Activated CD8-positive, alpha-beta T cell treated with anti-CD3 and anti-CD28 coated beads for 36 hours (primary cell): Measurements from ENCODE around the gene SH3GL3. TPM values are rescaled to one million over a fixed set of nuclear protein-coding genes. Genes with fewer than 3 reads are reported as not detected.

Experiments
- ATAC-seq: fragments of 200-7000 bp; cut with Tn5 transposase; one replicate; pipeline ENCODE4 v1.10.0; 2021; ENCODE audit warnings: mild to moderate bottlenecking, moderate library complexity
- CTCF ChIA-PET: fragments of 350-600 bp; sonication (Branson Sonifier 250); formaldehyde crosslinking; loops from one replicate; lab custom pipeline; 2021; ENCODE audit warnings: antibody characterized with exemption; lab: Charles Lee
- POLR2A ChIA-PET: fragments of 350-600 bp; sonication (Branson Sonifier 250); formaldehyde crosslinking; loops from one replicate; lab custom pipeline; 2021; ENCODE audit warnings: antibody characterized with exemption; lab: Charles Lee
- DNase-seq: peaks from one replicate; pipeline ENCODE4 v3.0.0-alpha.2; 2020
- H3K27ac Mint-ChIP-seq: one replicate; pipeline ENCODE4 v1.8.0; 2021; ENCODE audit warnings: mild to moderate bottlenecking, mixed read lengths
- H3K27me3 Mint-ChIP-seq: one replicate; pipeline ENCODE4 v1.8.0; 2021; ENCODE audit warnings: mixed read lengths
- H3K36me3 Mint-ChIP-seq: one replicate; pipeline ENCODE4 v1.8.0; 2021; ENCODE audit warnings: low read depth, mixed read lengths
- H3K4me1 Mint-ChIP-seq: one replicate; pipeline ENCODE4 v1.8.0; 2021; ENCODE audit warnings: low read depth, mixed read lengths
- H3K4me3 Mint-ChIP-seq: one replicate; pipeline ENCODE4 v1.8.0; 2021; ENCODE audit warnings: mild to moderate bottlenecking, moderate library complexity, mixed read lengths
- H3K9me3 Mint-ChIP-seq: one replicate; pipeline ENCODE4 v1.8.0; 2021; ENCODE audit warnings: mixed read lengths
- CTCF ChIP-seq: fragments of 200-600 bp; IDR thresholded peaks from one replicate; pipeline ENCODE4 v1.8.0; 2022; ENCODE audit warnings: antibody characterized with exemption, mild to moderate bottlenecking
- intact Hi-C: fragments of 100-400 bp; cut with micrococcal nuclease; formaldehyde crosslinking; loops from one replicate; pipeline ENCODE4 v1.10.0; 2022
- total RNA-seq, 2 experiments: library from RNA; stranded (reverse); gene quantifications; one replicate each; pipeline ENCODE4 v1.2.3, GENCODE V29; 2021

SH3GL3 gene
- total RNA-seq, 2 experiments from 2014 or later = not detected

- ChIA-PET POLR2A (no interaction called here), CTCF (no interaction called here)
- no peak for TF ChIP-seq CTCF
- peaks cover 12% of the 10 kb centered on the region for H3K27me3 Mint-ChIP-seq
- H3K36me3 Mint-ChIP-seq = no peaks in the 10 kb centered on the region
- DNase-seq (no peak), ATAC-seq (no peak)
- H3K9me3 Mint-ChIP-seq = peaks cover 11% of the 10 kb centered on the region
- no peaks in the 10 kb centered on the region for H3K4me1 Mint-ChIP-seq
- intact Hi-C loops = no loop called here
- H3K4me3 Mint-ChIP-seq = no peak overlapping the region
- H3K27ac Mint-ChIP-seq = no peak overlapping the region
Observed at GRCh38 chr15:83602021-83602420, 154.9 kb downstream of the SH3GL3 start.

- intact Hi-C loops = no loop called here
- ATAC-seq = no peak
- Mint-ChIP-seq H3K36me3 (no peaks in the 10 kb centered on the region), H3K4me3 (no peak overlapping the region), H3K9me3 (peaks cover 11% of the 10 kb centered on the region), H3K27me3 (peaks cover 10% of the 10 kb centered on the region), H3K4me1 (no peaks in the 10 kb centered on the region), H3K27ac (no peak overlapping the region)
- ChIA-PET POLR2A (no interaction called here), CTCF (no interaction called here)
- TF ChIP-seq CTCF = no peak
- no peak for DNase-seq
Observed at GRCh38 chr15:83604549-83604948, 157.4 kb downstream of the SH3GL3 start.

- DNase-seq (no peak), ATAC-seq (no peak)
- Mint-ChIP-seq H3K4me3 (no peak overlapping the region), H3K4me1 (no peaks in the 10 kb centered on the region), H3K9me3 (peaks cover 6% of the 10 kb centered on the region), H3K27me3 (peaks cover 8% of the 10 kb centered on the region), H3K36me3 (no peaks in the 10 kb centered on the region), H3K27ac (no peak overlapping the region)
- intact Hi-C loops = no loop called here
- ChIA-PET CTCF (no interaction called here), POLR2A (no interaction called here)
- no peak for TF ChIP-seq CTCF
Observed at GRCh38 chr15:83605111-83605945, 158.2 kb downstream of the SH3GL3 start.

- Mint-ChIP-seq H3K27ac (no peak overlapping the region), H3K4me1 (no peaks in the 10 kb centered on the region)
Observed at GRCh38 chr15:83610132-83610531, 163.0 kb downstream of the SH3GL3 start.

More at GRCh38 chr15:83610132-83610531, 163.0 kb downstream of the SH3GL3 start:
- intact Hi-C loops = no loop called here
- ATAC-seq (no peak), DNase-seq (no peak)
- Mint-ChIP-seq H3K9me3 (no peaks in the 10 kb centered on the region), H3K36me3 (no peaks in the 10 kb centered on the region), H3K27me3 (peaks cover 6% of the 10 kb centered on the region), H3K4me3 (no peak overlapping the region)
- POLR2A ChIA-PET = no interaction called here
- CTCF ChIA-PET = no interaction called here
- TF ChIP-seq CTCF = no peak
